Activated T-cell treated with anti-CD3 and anti-CD28 coated beads, Interleukin-2, amount 50 U/mL, for 72 hours (primary cell): Measurements from ENCODE around the gene EVX2. TPM values are rescaled to one million over a fixed set of nuclear protein-coding genes. Genes with fewer than 3 reads are reported as not detected.
A peak's percentile ranks its signal among the peaks of the same experiment; 100 is the strongest.

ENCODE experiments used
- ATAC-seq, 2 donors: fragments of 150-1000 bp; cut with Tn5 transposase; replicated peaks in 1 of 2; 2 replicates each; pipeline ENCODE4 v1.10.0; 2021; ENCODE audit warnings: moderate library complexity in 2 of 2, mild to moderate bottlenecking in 1 of 2
- DNase-seq, 2 donors: peaks; one replicate each; pipeline ENCODE4 v3.0.0; 2021 to 2022; ENCODE audit warnings: mixed read lengths in 1 of 2
- H3K27ac Mint-ChIP-seq: one replicate; pipeline ENCODE4 v1.8.0; 2022; ENCODE audit warnings: mild to moderate bottlenecking, moderate library complexity, mixed read lengths
- H3K27me3 Mint-ChIP-seq: one replicate; pipeline ENCODE4 v1.8.0; 2022; ENCODE audit warnings: low read depth, mixed read lengths
- H3K36me3 Mint-ChIP-seq, 2 donors: one replicate each; pipeline ENCODE4 v1.8.0; 2022; ENCODE audit warnings: mixed read lengths in 2 of 2, mild to moderate bottlenecking in 1 of 2; ENCODE audit not compliant: insufficient read depth in 2 of 2
- H3K4me1 Mint-ChIP-seq: one replicate; pipeline ENCODE4 v1.8.0; 2022; ENCODE audit warnings: low read depth, mixed read lengths
- H3K4me3 Mint-ChIP-seq, 2 donors: one replicate each; pipeline ENCODE4 v1.8.0; 2022; ENCODE audit warnings: mild to moderate bottlenecking in 2 of 2, mixed read lengths in 2 of 2, moderate library complexity in 2 of 2
- H3K9me3 Mint-ChIP-seq, 2 donors: one replicate each; pipeline ENCODE4 v1.8.0; 2022; ENCODE audit warnings: mixed read lengths in 2 of 2
- total RNA-seq, 2 donors: library from RNA; stranded (reverse); gene quantifications; one replicate each; pipeline ENCODE4 v1.2.3, GENCODE V29; 2022

The EVX2 gene
- total RNA-seq, 2 donors from 2014 or later, result not detected

DNA sequence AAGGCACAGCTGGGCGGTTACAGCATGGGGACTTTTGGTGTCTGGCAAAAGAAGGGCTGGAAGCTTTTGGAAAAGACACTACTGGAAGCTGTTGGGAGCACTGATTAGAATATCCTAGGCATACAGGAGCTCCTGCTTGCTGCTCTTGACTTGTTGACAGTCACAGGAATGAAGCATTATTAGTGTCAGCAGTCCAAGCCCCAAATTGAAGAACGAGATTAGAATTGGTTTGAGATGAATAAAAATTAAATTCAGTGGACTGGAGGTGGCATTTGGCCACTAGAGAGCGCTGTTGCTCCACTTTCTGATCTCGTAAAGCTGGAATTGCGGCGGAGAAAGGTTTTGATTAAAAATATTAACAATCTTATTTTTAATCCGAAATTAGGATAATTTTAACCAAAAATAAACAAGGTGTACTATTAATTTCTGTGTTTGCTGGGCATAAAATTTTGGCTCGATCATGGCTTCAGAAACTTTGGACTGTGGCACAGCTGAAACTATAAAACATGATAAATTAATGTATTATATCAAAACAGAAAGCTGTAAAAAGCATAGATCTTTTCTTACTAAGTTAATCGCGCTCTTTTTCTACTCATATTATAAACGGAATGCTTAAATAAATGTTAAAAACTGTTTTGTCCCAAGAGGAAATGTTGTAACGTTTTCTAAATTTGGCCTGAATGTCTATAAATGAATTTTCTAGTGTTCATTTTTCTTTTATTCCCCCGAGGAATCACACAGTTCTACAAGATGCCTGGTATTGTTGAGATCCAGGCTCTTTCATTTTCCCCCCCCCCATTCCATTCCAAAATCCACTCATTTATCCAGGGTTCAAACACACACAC is 43.4 kb upstream of the EVX2 start:
- peak overlapping the region; percentile 63 for H3K27ac Mint-ChIP-seq
- H3K4me3 Mint-ChIP-seq, result no peak overlapping the region
- H3K36me3 Mint-ChIP-seq, result peaks cover 0 to 2% of the 10 kb centered on the region in 2 donors
- peaks cover 75% of the 10 kb centered on the region for H3K27me3 Mint-ChIP-seq
- peaks cover 42% of the 10 kb centered on the region for H3K4me1 Mint-ChIP-seq
- H3K9me3 Mint-ChIP-seq, result no peaks in the 10 kb centered on the region
- ATAC-seq (no peak), DNase-seq (peak; percentile 61 to 67)

DNA sequence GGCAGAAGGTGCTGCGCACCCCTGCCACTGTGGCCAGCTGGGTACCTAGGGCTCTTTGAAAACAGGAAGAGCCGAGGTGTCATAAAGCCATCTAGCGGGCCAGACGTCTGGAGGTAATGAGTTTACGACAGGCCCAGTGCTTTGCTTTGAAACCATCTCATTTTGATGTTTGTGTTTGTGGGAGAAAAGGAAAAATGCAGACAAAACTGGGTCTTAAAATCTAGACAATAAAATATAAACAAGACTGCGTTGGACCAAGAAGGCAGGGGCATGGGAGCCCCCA is 42.0 kb upstream of the EVX2 start:
- Mint-ChIP-seq H3K36me3 (peaks cover 0 to 2% of the 10 kb centered on the region in 2 donors), H3K27me3 (peaks cover 68% of the 10 kb centered on the region), H3K27ac (no peak overlapping the region), H3K4me1 (peaks cover 29% of the 10 kb centered on the region), H3K9me3 (no peaks in the 10 kb centered on the region), H3K4me3 (no peak overlapping the region)
- DNase-seq (no peak), ATAC-seq (no peak)

DNA sequence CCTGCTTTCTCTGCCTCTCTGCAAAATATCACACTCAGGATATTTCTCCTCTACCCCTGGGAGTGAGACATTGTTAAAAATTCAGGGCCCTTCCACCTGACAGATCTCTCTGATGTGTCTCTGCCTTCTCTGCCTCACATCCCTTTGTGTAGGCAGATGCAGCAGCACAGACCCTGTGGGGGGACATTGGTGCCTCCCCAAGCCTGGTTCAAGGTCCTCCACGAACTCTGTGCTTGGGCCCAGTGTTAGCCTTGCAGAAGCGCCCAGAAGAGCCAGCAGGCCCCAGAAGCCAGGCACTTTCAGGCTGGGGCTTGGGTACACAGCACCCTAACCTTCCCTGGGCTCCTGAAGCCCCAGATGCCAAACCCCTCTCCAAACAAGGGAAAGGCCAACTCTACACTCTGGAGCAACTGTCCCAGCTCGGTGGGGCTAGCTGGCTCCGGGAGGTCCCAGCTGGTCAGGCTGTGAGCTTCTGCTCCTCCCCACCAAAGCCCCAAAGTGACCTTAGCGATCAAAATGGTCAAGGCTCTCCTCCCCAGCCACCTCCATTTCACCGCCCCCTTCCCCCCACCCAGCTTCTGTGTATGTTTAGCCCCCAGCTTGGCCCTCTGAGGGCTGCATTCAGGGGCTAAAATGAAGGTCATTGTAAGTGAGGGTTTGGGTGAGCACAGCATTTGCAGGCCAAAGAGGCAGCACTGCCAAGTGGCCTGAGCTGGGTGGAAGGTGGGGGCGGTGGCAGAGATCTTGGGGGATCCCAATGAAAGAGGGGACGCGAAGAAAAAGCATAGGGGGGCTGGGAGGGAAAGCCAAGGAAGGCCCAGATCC is 41.4 kb upstream of the EVX2 start:
- H3K4me3 Mint-ChIP-seq, result no peak overlapping the region
- no peak overlapping the region for H3K27ac Mint-ChIP-seq
- peaks cover 0 to 2% of the 10 kb centered on the region in 2 donors for H3K36me3 Mint-ChIP-seq
- ATAC-seq, result no peak
- no peaks in the 10 kb centered on the region for H3K9me3 Mint-ChIP-seq
- H3K27me3 Mint-ChIP-seq, result peaks cover 73% of the 10 kb centered on the region
- DNase-seq, result no peak
- H3K4me1 Mint-ChIP-seq, result peaks cover 27% of the 10 kb centered on the region

DNA sequence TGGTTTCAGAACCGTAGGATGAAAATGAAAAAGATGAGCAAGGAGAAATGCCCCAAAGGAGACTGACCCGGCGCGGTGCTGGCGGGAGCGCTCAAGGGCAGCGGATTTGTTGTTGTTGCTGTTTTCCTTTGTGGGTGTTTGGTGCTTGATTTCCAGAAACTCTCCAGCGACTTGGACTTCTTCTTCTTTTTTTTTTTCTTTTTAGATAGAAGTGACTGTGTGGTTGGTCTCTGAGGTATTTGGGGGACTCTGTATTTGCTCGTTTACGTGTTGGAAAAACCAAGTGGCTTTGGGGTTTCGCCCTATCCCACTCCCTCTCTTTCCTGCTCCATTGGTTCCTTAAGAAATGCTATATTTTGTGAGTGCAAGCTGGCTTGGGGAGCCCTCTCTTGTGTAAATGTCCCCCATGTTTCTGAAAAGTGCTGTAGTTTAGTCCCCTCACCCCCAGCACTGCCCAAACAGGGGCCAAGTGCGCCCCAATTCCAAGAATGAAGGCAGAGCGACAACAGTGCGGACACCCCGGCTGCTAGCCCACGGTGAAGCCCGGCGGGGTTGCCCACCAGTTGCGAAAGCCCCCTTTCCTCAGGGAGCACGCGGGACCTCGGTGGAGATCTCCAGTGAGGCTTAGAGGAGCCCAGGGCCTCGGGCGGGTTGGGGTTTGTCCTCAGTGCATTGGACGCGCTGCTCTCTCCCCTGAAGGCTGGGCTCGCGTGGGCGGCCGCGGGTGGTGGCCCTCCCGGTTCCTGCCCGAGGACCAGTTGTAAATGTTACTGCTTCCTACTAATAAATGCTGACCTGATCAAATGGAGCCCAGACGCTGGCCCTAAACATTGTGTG is 40.6 kb upstream of the EVX2 start:
- H3K9me3 Mint-ChIP-seq, result no peaks in the 10 kb centered on the region
- peaks cover 0 to 2% of the 10 kb centered on the region in 2 donors for H3K36me3 Mint-ChIP-seq
- DNase-seq, result no peak
- H3K4me1 Mint-ChIP-seq, result peaks cover 26% of the 10 kb centered on the region
- H3K27ac Mint-ChIP-seq, result no peak overlapping the region
- H3K27me3 Mint-ChIP-seq, result peaks cover 81% of the 10 kb centered on the region
- no peak for ATAC-seq
- peak overlapping the region; percentile 10 to 50 for H3K4me3 Mint-ChIP-seq

DNA sequence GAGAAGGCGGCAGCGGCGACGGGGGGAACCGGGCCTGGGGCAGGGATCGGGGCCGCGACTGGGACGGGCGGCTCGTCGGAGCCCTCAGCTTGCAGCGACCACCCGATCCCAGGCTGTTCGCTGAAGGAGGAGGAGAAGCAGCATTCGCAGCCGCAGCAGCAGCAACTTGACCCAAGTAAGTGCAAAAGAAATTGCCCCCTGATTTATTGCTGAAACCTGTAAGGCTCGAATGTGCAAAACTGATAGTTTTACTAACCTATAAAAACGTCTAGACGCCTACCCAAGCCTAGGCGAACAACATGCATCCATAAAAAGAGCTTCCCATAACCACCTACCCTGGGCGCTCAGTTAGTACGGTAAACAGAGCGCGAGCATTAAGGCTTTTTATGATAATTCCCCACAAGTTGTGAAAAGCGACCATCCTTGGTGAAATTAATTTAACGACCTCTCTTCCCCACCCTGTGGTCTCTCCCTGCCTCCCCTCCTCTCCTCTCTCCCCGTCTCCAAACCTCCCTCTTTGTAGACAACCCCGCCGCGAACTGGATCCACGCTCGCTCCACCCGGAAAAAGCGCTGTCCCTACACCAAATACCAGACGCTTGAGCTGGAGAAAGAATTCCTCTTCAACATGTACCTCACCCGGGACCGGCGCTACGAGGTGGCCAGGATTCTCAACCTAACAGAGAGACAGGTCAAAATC is 39.8 kb upstream of the EVX2 start:
- no peak for ATAC-seq
- no peak for DNase-seq
- H3K9me3 Mint-ChIP-seq, result peaks cover 0 to 2% of the 10 kb centered on the region in 2 donors
- peak overlapping the region; percentile 15 to 50 for H3K4me3 Mint-ChIP-seq
- no peak overlapping the region for H3K27ac Mint-ChIP-seq
- H3K36me3 Mint-ChIP-seq, result peaks cover 1 to 4% of the 10 kb centered on the region in 2 donors
- H3K4me1 Mint-ChIP-seq, result peaks cover 23% of the 10 kb centered on the region
- peaks cover 82% of the 10 kb centered on the region for H3K27me3 Mint-ChIP-seq

DNA sequence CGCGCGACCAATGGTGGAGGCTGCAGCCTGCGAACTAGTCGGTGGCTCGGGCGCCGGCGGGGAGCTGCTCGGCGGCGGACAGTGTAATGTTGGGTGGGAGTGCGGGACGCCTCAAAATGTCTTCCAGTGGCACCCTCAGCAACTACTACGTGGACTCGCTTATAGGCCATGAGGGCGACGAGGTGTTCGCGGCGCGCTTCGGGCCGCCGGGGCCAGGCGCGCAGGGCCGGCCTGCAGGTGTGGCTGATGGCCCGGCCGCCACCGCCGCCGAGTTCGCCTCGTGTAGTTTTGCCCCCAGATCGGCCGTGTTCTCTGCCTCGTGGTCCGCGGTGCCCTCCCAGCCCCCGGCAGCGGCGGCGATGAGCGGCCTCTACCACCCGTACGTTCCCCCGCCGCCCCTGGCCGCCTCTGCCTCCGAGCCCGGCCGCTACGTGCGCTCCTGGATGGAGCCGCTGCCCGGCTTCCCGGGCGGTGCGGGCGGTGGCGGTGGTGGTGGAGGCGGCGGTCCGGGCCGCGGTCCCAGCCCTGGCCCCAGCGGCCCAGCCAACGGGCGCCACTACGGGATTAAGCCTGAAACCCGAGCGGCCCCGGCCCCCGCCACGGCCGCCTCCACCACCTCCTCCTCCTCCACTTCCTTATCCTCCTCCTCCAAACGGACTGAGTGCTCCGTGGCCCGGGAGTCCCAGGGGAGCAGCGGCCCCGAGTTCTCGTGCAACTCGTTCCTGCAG is 39.1 kb upstream of the EVX2 start, which contains the start of gene HOXD9:
TSS of gene HOXD9 (plus strand) at position 37 of the 728 bp plus-strand sequence. CDS start at position 87, 50 bp downstream.
- peak in 1 of 2 donors; percentile 38 for DNase-seq
- peak within 1 kb of the TSS; percentile 69 to 74 for H3K4me3 Mint-ChIP-seq
- ATAC-seq, result peak; percentile 45 to 64
- H3K4me1 Mint-ChIP-seq, result peaks cover 21% of the 10 kb centered on the region
- H3K27ac Mint-ChIP-seq, result no peak within 1 kb of the TSS
- H3K27me3 Mint-ChIP-seq, result peaks cover 82% of the 10 kb centered on the region
- H3K9me3 Mint-ChIP-seq, result peaks cover 0 to 2% of the 10 kb centered on the region in 2 donors
- H3K36me3 Mint-ChIP-seq, result peaks cover 4% of the 10 kb centered on the region in 2 donors

DNA sequence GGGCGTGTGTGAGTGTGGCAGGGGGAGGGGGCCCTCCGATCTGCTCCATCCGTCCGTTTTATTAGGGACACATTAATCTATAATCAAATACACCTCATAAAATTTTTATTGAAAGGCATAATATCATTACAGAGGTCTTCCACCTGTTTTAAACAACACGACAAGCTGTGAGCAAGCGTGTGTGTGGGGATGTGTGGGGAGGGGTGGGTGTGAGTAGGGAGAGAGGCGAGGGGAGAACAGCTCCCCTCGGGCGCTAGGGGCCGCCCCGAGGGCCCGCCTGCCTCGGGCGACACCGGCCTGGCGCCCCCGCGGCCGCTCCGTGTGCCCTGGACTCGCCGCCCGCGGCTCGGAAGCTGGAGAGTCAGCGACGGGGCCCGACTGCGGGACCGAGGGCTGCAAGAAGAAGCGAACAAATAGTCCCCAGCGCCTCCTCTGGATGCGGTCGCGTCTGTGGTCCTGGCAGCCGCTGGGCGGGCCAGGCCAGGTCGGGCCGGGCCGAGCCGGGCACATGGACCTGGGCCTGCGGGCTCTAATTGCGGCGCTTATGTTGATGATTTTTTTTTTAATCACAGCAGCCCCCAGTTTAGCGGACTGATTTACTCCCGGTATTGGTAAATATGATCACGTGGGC is 38.4 kb upstream of the EVX2 start:
- ATAC-seq, result peak; percentile 17 to 44
- peaks cover 82% of the 10 kb centered on the region for H3K27me3 Mint-ChIP-seq

DNA sequence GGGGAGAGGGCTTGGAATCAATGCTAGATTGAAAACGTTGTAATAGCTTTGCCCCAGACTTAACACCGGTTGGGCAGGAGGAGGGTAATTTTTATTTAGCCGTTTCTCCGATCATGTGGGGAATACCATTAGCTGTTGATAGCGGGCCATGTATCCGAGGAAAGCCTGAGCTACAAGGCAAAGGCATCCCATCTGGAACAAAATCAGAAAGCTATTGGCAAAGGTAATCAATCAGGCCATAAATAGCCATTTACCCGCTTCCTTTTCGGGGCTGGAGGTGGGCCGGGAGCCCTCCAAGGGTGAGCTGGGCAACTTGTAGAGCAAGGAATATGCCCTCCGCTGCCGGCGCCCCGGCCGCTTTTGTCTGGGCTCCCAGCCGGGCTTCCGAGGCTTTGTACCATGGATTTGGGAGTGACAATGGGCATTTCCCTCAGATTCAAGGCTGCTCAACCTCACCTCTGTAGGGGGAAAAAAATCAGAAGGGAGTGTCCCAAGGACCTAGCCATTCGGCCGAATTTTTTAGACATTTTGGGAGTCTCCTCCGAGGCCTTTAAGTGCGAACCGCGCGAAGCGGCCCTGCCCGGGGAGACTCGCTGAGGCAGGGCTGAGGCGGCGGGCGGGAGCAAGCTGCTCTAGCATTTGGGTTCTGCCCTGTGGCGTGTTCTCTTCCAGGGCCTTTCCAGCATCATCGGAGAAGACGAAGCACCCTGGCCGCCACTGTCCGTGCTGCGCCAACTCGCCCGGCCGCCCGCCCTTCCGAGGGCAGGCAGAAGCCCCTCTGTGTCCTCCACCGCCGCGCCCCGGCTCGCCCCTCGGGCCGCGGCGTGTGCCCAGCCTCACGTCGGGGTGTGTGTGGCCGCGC is 37.7 kb upstream of the EVX2 start:
- Mint-ChIP-seq H3K27ac (no peak overlapping the region), H3K27me3 (peaks cover 82% of the 10 kb centered on the region), H3K9me3 (peaks cover 0 to 2% of the 10 kb centered on the region in 2 donors), H3K36me3 (peaks cover 4% of the 10 kb centered on the region in 2 donors), H3K4me1 (peaks cover 11% of the 10 kb centered on the region), H3K4me3 (peak overlapping the region in 1 of 2 donors; percentile 32)
- DNase-seq, result no peak
- ATAC-seq, result no peak

More for the DNA sequence above, 38.4 kb upstream of the EVX2 start:
- H3K27ac Mint-ChIP-seq, result no peak overlapping the region
- peaks cover 14% of the 10 kb centered on the region for H3K4me1 Mint-ChIP-seq
- H3K4me3 Mint-ChIP-seq, result peak overlapping the region; percentile 69 to 74
- H3K9me3 Mint-ChIP-seq, result peaks cover 0 to 2% of the 10 kb centered on the region in 2 donors
- H3K36me3 Mint-ChIP-seq, result peaks cover 4% of the 10 kb centered on the region in 2 donors
- no peak for DNase-seq

DNA sequence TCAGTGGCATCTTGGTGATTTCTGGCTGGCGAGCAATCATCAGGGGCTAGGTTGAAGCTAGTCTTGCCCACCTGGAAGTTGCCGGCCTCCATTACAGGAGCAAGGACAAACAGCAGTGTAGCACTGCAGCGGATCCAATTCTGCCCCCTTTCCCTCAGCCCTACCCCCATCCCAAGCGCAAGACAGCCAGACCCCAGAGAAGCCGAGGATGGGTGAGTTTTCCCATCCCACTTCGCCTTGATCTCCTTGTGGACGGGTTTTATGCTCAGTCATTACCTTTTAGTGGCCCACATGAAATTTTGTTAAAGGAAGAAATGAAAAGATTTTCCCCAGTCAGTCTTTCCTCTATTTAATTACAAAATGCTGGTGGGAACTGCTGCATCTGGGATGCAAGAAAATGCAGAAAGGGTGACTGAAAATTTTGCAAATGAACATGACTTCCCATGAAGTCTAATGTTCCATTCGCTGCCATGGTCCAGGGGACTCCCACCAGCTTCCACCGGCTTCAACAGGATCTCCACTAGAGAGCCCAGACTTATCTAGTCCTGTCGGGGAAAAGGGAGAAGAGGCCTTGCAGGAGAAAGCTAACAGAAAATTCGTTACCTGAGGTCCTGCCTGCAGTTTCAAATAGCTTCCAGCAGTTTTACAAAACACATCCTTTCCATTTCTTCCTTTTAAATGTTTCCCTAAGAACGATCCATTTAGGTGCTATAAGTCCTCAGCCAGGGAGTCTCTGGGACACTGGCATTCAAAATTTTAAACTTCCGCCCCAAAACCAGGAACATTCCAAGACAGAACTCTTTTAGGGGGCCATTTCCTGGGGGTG is 36.8 kb upstream of the EVX2 start:
- peaks cover 0 to 2% of the 10 kb centered on the region in 2 donors for H3K9me3 Mint-ChIP-seq
- H3K27ac Mint-ChIP-seq, result no peak overlapping the region
- ATAC-seq (no peak), DNase-seq (no peak)
- H3K27me3 Mint-ChIP-seq, result peaks cover 81% of the 10 kb centered on the region
- no peak overlapping the region for H3K4me3 Mint-ChIP-seq
- peaks cover 11% of the 10 kb centered on the region for H3K4me1 Mint-ChIP-seq
- peaks cover 4% of the 10 kb centered on the region in 2 donors for H3K36me3 Mint-ChIP-seq

DNA sequence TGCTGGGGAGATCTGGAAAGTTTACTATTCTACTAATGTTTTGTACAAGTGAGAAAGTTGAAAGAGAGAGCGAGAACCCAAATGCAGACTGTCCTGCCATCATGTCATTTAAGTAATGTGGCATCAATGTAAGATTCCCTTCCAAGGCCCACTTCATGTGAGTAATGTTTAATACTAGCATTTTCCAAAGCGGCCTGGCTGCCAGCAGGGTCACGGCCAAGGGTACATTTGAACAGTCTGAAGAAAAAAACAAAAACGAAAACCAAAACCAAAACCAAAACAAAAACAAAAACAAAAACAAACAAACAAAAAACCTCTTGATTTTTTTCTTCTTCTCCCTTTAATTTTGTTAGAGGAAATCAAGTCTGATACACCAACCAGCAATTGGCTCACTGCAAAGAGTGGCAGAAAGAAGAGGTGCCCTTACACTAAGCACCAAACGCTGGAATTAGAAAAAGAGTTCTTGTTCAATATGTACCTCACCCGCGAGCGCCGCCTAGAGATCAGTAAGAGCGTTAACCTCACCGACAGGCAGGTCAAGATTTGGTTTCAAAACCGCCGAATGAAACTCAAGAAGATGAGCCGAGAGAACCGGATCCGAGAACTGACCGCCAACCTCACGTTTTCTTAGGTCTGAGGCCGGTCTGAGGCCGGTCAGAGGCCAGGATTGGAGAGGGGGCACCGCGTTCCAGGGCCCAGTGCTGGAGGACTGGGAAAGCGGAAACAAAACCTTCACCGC is 35.0 kb upstream of the EVX2 start:
- peak; percentile 41 to 47 for DNase-seq
- H3K9me3 Mint-ChIP-seq, result peaks cover 0 to 2% of the 10 kb centered on the region in 2 donors
- peak overlapping the region; percentile 77 for H3K27ac Mint-ChIP-seq
- H3K4me1 Mint-ChIP-seq, result peaks cover 11% of the 10 kb centered on the region
- ATAC-seq, result no peak
- peak overlapping the region; percentile 24 to 73 for H3K4me3 Mint-ChIP-seq
- H3K27me3 Mint-ChIP-seq, result peaks cover 81% of the 10 kb centered on the region
- peaks cover 2 to 4% of the 10 kb centered on the region in 2 donors for H3K36me3 Mint-ChIP-seq
